AG08395 (cell line): ENCODE results near the gene KDM6B.
"Not testable (repeated sequence)": the region's sequence is repeated elsewhere in the genome, so short reads cannot be mapped to it uniquely, and the experiment has no call there.

ENCODE experiments used
- DNase-seq: peaks from one replicate; pipeline ENCODE4 v3.0.0; 2012; ENCODE audit warnings: mixed read lengths, low spot score

The KDM6B gene

DNA sequence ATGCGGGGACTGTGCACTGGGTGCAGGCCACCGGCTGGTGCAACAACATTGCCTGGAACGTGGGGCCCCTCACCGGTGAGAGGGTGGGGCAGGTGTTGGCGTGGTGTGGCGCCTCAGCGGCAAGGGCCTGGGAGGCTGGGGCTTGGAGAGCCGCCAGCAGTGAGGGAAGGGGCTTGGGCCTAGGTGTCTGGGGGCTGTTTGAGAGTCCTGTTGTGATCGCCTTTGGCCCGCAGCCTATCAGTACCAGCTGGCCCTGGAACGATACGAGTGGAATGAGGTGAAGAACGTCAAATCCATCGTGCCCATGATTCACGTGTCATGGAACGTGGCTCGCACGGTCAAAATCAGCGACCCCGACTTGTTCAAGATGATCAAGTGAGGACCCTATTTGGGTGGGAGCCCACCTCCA, 18.2 kb downstream of the KDM6B start:
- DNase-seq: no peak

DNA sequence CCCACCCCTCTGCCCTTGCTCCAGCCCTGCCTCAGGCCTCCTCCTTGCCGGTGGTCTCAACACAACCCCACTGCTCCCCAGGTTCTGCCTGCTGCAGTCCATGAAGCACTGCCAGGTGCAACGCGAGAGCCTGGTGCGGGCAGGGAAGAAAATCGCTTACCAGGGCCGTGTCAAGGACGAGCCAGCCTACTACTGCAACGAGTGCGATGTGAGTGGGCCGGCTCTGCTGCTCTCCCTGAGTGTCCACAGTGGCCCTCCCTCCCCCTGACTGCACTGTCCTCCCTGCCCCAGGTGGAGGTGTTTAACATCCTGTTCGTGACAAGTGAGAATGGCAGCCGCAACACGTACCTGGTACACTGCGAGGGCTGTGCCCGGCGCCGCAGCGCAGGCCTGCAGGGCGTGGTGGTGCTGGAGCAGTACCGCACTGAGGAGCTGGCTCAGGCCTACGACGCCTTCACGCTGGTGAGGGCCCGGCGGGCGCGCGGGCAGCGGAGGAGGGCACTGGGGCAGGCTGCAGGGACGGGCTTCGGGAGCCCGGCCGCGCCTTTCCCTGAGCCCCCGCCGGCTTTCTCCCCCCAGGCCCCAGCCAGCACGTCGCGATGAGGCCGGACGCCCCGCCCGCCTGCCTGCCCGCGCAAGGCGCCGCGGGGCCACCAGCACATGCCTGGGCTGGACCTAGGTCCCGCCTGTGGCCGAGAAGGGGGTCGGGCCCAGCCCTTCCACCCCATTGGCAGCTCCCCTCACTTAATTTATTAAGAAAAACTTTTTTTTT, 19.1 kb downstream of the KDM6B start:
- DNase-seq: no peak

DNA sequence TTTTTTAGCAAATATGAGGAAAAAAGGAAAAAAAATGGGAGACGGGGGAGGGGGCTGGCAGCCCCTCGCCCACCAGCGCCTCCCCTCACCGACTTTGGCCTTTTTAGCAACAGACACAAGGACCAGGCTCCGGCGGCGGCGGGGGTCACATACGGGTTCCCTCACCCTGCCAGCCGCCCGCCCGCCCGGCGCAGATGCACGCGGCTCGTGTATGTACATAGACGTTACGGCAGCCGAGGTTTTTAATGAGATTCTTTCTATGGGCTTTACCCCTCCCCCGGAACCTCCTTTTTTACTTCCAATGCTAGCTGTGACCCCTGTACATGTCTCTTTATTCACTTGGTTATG, 19.6 kb downstream of the KDM6B start:
- DNase-seq: no peak

DNA sequence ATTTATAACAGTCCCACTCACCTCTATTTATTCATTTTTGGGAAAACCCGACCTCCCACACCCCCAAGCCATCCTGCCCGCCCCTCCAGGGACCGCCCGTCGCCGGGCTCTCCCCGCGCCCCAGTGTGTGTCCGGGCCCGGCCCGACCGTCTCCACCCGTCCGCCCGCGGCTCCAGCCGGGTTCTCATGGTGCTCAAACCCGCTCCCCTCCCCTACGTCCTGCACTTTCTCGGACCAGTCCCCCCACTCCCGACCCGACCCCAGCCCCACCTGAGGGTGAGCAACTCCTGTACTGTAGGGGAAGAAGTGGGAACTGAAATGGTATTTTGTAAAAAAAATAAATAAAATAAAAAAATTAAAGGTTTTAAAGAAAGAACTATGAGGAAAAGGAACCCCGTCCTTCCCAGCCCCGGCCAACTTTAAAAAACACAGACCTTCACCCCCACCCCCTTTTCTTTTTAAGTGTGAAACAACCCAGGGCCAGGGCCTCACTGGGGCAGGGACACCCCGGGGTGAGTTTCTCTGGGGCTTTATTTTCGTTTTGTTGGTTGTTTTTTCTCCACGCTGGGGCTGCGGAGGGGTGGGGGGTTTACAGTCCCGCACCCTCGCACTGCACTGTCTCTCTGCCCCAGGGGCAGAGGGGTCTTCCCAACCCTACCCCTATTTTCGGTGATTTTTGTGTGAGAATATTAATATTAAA, 20.2 kb downstream of the KDM6B start:
- DNase-seq: no peak

DNA sequence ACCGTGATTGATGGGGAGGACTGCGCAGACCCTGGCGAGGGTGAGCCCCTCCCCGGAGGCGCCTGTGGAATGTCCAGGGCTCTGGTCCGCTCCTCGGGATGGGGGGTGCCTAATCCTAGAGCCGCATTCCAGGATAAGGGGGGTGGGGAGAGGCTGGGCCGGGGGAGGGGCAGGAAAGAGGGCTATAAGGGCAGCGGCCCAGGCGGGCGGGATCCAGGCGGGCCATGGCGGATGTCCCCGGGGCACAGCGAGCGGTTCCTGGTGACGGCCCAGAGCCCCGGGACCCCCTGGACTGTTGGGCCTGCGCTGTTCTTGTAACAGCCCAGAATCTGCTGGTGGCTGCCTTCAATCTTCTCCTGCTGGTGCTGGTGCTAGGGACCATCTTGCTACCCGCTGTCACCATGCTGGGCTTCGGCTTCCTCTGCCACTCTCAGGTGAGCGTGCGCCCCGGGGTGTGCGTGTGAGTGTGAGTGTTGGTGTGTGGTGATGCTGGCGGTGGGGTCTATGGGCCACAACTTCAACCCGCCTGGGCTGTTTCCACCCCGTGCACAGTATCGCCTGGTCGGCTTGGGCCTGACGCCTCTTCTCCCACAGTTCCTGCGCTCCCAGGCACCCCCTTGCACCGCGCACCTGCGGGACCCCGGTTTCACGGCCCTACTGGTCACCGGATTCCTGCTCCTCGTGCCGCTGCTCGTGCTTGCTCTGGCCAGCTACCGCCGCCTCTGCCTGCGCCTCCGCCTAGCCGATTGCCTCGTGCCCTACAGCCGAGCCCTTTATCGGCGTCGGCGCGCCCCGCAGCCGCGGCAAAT, 21.0 kb downstream of the KDM6B start, which contains the start of gene TMEM88:
TSS of gene TMEM88 (plus strand) at position 216 of the 809 bp plus-strand sequence. CDS start at position 225, 9 bp downstream.
- no peak for DNase-seq

DNA sequence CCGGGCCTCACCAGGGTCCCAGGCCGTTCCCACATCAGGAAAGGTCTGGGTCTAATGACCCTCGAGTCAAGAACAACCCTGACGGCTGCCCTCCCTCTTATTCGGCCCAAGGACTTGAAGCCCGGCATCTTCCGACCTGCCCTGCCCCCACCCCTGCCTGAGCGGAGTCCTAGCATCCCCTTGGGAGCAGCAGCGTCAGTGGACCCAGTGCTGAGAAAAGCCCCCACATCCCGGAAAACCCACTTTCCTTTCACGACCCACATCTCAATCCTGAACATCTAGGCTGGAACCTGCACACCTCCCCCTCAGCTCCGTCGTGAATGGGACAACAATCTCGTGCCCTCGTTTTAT, 21.6 kb downstream of the KDM6B start:
- no peak for DNase-seq

DNA sequence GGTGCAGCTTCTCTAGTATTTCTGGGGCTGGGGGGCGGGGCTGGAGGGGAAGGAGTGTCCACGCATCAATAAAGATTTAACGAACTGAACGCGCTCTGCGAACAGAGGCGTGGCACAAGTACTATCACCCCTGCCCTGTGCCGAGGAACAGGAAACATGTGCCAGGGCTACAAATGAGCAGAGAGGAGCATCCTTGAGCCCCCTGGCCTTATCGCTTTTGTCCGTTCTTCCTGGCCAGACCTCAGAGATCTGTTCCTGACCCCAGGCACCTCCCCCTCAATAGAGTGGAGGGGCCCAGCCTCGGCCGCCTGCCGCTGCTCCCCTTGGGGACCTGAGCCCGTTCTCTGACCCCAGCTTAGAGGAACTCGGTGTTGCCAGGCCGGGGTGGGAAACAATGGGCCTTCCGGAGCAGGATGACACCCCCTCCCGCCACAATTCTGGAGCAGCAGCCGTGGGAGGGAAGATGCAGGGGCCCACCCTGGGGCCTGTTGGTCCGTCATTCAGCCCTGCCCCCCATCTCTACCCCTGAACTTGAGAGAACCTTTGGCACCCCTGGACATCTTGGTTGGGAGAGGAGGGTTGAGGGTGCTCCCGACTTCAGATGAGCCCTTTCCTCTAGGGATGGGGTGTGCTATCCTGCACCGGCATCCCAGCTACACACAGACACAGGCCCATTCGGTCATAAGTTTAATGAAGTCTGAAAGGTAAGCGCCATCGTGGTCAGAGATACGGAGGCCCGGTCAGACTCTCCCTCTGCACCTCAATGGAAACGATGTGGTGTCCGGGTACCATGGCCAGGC, 22.2 kb downstream of the KDM6B start:
- DNase-seq: no peak

DNA sequence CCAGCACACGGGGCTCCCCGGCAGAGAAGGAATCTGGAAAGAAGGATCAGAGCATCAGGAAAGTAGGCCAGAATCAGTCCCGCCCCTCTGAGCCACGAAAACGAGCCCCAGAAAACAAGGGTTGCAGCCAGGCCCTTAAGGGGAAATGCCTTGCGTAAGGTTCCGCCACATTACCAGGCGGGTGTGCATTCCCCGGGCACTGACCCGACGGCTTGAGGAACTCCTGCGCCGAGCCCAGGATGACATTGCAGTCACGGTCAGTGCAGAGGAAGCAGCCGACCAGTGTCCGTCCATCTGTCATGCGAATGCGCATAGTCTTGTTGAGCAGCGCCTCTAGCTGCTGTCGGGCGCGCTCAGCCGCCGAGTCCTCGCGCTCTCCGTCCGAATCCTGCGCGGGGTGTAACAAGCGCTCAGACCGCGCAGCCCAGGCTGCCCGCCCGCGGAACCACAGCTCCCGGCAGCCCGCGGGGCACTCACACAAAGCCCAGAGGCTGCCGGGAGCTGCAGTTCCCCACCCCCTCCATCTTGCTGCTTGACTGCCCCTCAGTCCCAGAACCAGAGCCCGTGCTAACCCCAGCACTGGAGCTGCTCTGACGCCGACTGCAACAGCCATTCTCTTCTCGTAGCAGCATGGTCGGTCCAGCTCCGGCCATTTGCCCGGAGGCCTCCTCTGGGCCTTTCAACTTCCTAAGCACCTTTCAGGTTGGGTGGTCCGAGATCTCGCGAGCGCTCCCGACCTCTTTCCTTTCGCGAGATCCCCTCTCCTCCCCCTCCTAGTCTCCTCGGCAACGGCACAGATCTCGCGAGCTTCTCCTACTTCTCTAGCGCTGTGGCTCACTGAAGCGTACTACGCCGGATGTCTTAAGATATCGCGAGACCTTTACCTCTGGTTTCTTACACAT, 23.0 kb downstream of the KDM6B start, which contains the start of gene NAA38:
TSS of gene NAA38 (minus strand) at position 749 of the 902 bp plus-strand sequence. CDS start at position 653, 96 bp downstream.
- peak; percentile 97 for DNase-seq

DNA sequence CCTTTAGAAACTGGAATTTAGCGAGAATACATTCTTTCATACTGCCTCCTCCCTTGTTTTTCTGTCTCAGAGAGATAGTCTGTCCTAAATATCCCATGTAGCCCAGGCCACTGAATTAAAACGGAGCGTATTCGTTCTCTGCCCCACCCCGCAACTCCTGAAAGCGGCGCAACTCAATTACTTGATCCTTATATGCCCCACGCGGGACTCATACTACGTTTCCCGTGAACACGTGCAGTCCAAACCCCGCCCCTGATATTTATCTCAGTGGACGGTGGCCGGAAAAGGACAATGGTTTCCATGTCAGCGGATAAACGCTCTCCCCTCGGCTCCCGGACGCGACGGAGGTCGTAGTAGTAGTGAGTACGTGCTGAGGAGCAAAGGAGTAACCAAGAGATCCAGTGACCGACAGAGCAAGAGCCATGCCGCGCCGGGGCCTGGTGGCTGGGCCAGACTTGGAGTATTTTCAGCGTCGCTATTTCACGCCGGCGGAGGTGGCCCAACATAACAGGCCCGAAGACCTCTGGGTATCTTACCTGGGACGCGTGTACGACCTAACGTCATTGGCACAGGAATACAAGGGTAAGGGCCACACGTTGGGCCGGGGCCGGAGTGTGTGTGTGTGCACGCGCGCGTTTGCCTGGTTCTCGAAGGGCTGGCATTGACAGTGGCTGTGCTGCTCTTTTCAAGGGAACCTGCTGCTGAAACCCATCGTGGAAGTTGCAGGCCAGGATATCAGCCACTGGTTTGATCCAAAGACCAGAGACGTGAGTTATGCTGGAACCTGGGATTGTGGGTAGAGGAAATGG, 23.9 kb downstream of the KDM6B start, which contains the start of gene CYB5D1:
TSS of gene CYB5D1 (plus strand) at position 291 of the 809 bp plus-strand sequence. CDS start at position 423, 132 bp downstream.
- peak; percentile 84 for DNase-seq

DNA sequence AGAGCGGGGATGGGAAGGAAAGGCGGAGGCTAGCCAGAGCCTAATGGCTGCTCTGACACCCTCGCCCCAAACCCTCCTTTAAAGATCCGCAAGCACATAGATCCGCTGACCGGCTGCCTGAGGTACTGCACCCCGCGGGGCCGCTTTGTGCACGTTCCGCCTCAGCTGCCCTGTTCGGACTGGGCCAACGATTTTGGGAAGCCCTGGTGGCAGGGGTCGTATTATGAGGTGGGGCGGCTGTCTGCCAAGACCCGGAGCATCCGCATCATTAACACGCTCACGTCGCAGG, 24.4 kb downstream of the KDM6B start:
- DNase-seq: peak; percentile 66

DNA sequence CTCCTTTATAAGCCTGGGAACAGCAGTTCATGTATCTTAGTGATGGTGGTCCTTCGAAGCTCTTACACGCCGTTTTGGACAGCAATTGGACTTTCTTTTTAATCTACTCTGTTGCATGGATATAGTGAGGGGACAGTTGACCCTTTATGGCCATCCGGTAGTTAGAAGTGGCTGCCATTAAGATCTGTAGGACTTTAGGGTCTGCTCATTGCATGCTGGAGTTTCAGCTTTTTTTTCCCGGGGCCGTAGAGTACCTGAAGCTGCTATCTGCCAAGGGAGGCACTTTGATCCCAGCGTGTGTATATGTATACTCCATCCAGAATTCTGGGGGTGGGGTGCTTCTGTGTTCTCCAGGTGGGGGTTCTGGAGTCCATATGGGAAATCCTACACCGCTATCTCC, 25.0 kb downstream of the KDM6B start:
- DNase-seq: no peak

DNA sequence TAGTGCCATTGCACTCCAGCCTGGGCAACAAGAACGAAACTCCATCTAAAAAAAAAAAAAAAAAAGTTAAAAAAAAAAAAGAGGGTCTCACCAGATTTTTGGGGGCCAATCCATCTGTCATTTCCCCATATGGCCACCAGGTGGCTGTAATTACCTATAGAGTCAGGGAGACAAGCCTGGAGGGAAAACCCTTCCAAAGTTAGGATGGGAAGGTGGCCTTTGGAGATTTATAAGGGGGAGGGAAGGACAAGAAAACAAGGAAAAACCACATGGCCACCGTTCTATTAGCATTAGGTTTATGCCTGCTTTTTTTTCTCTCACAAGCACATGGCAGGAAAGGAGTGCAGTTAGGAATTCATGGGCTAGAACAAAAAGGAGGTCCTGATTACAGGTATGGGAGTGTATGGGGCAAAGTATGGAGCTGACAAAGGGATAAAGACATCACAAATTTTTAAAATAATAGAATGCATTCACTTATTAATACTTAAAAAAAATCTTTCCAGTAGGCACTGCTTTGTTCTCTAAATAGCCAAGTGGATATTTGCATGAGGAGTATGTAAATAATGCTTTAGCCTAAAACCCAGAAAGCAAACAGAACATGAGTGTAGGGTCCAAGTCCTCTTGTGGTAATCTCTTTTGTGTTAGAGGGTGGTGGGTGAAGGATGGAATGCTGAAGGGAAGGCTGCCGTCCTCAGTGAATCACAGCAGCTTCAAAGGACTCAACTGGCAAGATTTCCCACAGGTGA, 28.8 kb downstream of the KDM6B start:
- peak; percentile 56 for DNase-seq

DNA sequence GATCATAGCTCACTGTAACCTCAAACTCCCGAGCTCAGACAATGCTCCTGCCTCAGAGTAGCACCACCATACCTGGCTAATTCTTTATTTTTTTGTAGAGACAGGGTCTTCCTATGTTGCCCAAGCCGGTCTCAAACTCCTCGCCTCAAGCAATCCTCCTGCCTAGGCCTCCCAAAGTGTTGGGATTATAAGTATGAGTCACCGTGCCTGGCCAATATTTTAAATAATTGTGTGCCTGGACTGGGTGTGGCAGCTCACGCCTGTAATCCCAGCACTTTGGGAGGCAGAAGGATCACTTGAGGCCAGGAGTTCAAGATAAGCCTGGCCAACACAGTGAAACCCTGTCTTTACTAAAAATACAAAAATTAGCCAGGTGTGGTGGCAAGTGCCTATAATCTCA, 30.4 kb downstream of the KDM6B start:
- not testable (repeated sequence) for DNase-seq

DNA sequence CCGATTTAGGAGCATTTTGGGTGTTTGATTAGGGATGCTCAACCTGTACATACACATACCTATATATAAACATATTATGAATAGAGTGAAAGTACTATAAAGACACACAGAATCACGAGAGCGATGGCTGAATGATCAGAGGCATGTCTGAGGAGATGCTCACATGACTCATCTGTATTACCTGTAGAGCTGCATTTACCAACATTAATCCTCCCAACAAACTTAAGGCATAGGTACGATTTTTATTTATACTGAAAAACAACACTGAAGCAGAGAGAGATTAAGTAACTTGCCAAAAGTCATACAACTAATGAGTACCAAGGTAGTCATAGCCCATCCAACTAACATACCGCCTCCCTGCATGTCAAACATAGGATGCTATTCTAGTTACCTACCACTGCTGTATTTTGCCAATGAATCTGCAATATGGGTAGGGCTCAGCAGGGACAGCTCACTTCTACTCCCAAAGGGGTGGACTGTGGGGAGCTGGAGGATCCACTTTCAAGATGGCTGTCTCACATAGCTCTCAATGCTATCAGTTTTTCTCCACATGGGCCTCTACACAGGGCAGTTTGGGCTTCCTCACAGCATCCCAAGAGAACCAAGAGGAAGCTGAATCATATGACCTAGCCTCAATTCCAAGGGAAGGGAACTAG, 31.1 kb downstream of the KDM6B start:
- DNase-seq: no peak

DNA sequence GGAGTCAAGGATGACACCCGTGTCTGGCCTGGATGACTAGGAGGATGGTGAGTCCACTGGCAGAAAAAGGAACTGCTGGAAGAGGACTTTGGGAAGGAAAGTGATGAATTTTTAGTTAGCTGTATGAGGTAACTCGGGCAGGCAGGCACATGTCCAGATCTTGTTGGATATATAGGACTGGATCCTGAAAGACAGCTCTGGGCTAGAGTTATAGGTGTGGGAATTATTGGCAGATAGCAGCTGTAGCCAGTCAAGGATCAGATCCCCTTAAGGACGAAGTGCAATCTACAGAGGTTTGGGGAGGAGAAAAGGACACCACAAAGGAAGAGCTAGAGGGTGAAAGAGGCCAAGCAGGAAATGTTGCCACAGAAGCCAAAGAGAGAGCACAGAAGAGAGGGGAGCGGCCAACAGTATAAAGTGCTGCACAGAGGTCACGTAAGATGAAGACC, 33.9 kb downstream of the KDM6B start:
- no peak for DNase-seq

DNA sequence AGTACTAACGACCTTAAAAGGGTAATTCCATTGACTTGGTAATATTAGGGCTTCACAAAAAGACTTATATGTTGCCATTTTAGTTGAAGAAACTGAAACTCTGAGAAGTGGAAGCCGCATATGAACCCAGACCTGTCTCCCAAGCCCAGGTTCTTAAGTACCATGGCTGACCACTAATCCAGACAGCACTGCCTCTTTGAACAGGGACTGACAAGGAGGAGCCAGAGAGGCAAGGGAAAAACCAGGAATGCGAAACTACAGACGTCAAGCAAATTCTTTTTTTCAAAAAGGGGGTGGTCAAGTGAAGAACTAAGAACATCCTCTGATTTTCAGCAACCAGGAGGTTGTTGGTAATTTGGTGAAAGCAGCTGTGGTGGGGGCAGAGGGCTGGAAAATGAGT, 39.0 kb downstream of the KDM6B start:
- DNase-seq: no peak

DNA sequence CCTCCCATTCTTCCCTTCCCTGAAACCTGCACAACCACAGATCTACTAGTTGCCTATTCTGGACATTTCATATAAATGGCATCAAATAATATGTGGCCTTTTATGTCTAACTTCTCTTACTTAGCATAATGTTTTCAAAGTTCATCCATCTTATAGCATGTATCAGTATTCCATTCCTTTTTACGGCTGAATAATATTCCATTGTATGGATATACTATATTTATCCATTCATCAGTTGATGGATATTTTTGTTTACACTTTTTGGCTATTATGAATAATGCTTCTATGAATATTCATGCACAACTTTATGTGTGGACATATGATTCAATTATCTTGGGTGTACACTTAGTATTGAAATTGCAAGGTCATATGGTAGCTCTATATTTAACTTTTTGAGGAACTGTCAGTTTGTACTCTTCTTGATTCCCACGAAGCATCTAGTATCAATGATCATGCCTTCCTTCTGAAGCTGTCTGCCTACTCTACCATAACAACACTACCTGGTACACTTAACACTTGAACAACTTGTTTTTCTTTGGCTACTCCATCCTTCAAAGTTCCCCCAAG, 41.9 kb downstream of the KDM6B start:
- DNase-seq: no peak

DNA sequence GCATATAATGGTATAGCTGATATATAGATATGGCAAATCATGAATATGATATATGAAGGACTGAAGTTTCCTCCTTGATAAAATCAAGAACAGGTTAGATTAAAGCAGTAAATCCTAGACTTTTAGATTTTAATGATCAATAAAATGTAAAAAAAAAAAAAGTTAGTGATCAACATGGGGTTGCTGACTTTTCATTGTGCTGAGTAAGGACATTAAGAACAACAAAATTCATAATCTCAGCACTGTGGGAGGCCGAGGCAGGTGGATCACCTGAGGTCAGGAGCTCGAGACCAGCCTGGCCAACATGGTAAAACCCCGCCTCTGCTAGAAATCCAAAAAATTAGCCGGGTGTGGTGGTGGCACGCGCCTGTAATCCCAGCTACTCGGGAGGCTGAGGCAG, 44.2 kb downstream of the KDM6B start:
- DNase-seq: no peak
